ENCODE measurements around the gene NLRP6.
"Not testable (repeated sequence)": the region's sequence is repeated elsewhere in the genome, so short reads cannot be mapped to it uniquely, and the experiment has no call there.

The NLRP6 gene

DNA sequence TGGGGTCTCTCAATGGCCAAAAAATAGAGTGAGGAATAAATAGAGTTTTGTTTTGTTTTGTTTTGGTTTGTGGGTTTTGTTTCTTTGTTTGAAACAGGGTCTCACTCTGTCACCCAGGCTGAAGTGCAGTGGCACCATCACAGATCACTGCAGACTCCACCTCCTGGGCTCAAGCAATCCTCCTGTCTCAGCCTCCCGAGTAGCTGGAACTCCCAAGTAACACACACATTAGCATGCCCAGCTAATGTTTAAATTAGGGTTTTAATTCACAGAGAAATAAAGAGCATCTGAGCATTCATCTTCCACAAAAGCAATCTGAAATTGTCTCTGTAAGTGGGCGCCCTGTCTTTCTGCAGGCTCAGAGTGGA, 51.7 kb downstream of the NLRP6 start:
- no peak for DNase-seq (ENCODE audit: low read depth)
- TF ChIP-seq, protein P1, sequence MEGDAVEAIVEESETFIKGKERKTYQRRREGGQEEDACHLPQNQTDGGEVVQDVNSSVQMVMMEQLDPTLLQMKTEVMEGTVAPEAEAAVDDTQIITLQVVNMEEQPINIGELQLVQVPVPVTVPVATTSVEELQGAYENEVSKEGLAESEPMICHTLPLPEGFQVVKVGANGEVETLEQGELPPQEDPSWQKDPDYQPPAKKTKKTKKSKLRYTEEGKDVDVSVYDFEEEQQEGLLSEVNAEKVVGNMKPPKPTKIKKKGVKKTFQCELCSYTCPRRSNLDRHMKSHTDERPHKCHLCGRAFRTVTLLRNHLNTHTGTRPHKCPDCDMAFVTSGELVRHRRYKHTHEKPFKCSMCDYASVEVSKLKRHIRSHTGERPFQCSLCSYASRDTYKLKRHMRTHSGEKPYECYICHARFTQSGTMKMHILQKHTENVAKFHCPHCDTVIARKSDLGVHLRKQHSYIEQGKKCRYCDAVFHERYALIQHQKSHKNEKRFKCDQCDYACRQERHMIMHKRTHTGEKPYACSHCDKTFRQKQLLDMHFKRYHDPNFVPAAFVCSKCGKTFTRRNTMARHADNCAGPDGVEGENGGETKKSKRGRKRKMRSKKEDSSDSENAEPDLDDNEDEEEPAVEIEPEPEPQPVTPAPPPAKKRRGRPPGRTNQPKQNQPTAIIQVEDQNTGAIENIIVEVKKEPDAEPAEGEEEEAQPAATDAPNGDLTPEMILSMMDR (conservative IDR thresholded peaks at IDR 0.05; ENCODE audit: control insufficient read depth, insufficient read depth, low read depth, low read length), result no peak
- no peak overlapping the region for H3K4me3 ChIP-seq (ENCODE audit: control insufficient read depth, low read depth, low read length)

DNA sequence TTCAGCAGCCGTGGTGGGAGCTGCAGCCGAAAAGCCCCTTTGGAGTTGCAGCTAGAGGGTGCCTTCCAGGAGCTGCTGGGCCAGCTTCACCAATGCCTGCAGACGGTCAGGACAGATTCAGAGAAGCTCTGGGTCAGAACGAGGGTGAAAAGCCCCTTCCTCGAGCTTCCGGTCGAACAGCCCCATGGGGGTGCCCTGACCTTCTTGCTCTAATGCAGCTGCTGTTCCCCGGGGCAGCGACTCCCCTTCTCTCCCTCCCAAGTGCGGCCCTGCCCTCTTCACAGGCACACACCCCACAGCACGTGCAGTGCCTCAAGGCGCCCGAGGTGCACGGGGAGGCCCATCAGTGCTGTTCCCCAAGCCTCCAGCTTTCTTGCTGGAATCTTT, 52.1 kb downstream of the NLRP6 start:
- H3K4me3 ChIP-seq (ENCODE audit: control insufficient read depth, low read depth, low read length), result no peak overlapping the region
- no peak for DNase-seq (ENCODE audit: low read depth)
- TF ChIP-seq, protein P1 (conservative IDR thresholded peaks at IDR 0.05; ENCODE audit: control insufficient read depth, insufficient read depth, low read depth, low read length), result no peak

DNA sequence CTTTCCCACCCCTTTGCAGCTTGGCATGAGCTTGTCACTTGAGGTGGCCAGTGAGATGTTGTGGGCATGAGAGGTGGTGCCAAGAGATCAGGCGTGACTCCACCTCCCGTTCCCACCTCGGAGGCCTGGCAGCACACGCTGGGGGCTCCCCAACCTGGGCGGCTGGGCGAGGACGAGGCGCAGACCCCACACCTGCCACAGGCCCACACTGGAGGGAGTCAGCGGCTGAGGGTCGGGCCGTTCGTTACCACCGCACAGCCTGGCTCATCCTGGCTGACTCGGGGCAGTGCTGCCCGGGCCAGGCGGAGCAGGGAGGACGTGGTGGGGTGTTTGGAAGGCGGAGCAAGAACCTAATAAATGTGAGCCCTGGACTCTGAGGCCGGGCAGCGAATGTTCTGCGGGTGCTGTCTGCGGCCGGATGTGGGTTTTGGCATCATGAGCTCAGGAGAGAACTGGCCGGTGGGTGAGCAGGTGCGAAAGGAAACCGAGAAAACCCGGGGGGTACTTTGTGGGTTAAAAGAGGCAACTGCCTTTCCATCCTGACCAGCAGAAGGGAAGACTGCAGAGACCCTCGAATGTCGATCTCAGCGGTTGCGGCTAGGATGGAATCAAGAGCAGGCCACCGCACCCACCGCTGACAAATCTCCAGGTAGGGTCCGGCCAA, 52.6 kb downstream of the NLRP6 start:
- TF ChIP-seq, protein P1 (conservative IDR thresholded peaks at IDR 0.05; ENCODE audit: control insufficient read depth, insufficient read depth, low read depth, low read length), result no peak
- DNase-seq (ENCODE audit: low read depth), result no peak
- H3K4me3 ChIP-seq (ENCODE audit: control insufficient read depth, low read depth, low read length), result no peak overlapping the region

DNA sequence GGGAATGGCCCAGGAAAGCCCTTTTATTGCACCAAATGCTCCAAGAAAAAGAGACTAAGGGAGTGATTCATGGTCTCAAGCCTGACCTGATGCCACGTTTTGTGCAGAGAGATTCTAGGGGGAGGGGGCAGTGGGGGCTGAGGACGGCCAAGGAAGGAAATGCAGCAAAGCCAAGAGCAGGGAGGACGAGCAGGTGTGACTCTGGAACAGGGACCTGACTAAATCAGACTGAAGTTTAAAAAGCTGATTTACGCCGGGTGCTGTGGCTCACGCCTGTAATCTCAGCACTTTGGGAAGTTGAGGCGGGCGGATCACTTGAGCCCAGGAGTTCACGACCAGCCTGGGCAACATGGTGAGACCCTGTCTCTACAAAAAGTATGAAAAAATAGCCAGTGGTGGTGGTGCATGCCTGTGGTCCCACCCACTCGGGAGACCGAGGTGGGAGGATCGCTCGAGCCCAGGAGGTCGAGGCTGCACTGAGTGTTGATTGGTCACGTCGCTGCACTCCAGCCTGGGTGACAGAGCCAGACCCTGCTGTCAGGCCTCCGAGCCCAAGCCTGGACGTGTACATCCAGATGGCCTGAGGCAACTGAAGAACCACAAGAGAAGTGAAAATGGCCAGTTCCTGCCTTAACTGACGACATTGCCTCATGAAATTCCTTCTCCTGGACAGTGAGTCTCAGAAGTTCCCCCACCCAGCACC, 53.3 kb downstream of the NLRP6 start:
- DNase-seq (ENCODE audit: low read depth), result no peak
- H3K4me3 ChIP-seq (ENCODE audit: control insufficient read depth, low read depth, low read length), result no peak overlapping the region
- TF ChIP-seq, protein P1 (conservative IDR thresholded peaks at IDR 0.05; ENCODE audit: control insufficient read depth, insufficient read depth, low read depth, low read length), result no peak

DNA sequence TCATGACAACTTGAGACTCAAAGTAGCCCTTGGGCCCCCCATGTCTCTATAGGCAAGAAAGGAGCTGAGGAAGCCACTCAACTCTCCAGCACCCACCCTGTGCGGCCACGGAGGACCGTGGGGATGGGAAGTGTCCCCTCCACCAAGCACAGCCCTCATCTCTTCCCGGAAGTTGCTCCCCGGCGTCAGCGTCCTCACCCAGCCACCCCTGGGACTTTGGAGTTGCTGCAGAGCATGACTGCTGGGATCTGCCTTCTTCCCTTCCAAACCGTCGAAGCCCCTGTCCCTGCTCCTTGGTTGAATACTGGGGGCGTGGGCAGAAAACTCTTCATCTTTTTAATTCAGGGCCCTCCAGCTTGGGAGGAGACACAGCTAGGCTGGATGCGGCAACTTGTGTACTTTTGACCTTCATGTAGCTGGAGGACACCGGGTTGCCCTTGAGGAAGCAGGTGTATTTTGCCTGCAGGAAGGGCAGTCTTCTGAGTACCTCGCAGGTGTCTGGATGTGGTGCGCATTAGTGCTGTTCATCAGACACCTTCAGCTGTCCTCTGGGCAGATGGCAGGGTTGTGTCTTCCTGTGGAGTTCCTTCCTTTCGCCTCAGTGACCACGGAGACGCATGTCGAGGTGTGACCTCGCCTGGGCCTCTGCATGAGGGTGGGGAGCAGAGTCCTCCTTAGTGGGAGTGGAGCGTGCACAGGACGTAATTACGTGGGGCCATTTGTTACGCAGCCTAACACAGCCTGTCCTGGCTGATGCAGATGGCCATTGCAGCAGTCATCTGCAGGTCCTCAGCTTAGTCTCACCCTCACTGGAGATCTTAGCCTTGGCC, 54.7 kb downstream of the NLRP6 start:
- DNase-seq (ENCODE audit: low read depth), result no peak
- TF ChIP-seq, protein P1 (conservative IDR thresholded peaks at IDR 0.05; ENCODE audit: control insufficient read depth, insufficient read depth, low read depth, low read length), result no peak
- no peak overlapping the region for H3K4me3 ChIP-seq (ENCODE audit: control insufficient read depth, low read depth, low read length)

DNA sequence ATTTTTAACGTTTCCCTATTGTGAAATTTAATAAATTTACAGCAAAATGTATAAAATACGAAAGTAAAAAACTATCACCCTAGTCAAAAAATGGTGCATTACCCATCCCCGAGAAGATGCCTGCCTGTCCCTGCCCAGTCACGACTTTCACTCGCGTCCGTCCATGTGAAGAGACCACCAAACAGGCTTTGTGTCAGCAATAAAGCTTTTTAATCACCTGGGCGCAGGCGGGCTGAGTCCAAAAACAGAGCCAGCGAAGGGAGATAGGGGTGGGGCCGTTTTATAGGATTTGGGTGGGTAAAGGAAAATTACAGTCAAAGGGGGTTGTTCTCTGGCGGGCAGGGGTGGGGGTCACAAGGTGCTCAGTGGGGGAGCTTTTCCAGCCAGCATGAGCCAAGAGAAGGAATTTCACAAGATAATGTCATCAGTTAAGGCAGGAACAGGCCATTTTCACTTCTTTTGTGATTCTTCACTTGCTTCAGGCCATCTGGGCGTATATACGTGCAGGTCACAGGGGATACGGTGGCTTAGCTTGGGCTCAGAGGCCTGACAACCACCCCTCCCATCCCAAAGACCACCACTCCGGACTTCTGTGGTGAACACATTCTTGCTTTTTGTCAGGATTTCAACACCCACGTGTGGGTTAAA, 55.5 kb downstream of the NLRP6 start:
- H3K4me3 ChIP-seq (ENCODE audit: control insufficient read depth, low read depth, low read length); DNase-seq (ENCODE audit: low read depth): not testable (repeated sequence)
